DND-41 (cell line): ENCODE results near the gene GTF2H3.

Source experiments
- CTCF ChIP-seq: IDR thresholded peaks from 2 replicates; pipeline ENCODE4 v1.5.1; 2012; ENCODE audit warnings: borderline replicate concordance, low read length, moderate library complexity, mild to moderate bottlenecking; ENCODE audit not compliant: poor library complexity, severe bottlenecking; ENCODE audit errors: extremely low read depth
- EZH2 ChIP-seq: IDR thresholded peaks from 3 replicates; pipeline ENCODE4 v1.6.1; 2012; ENCODE audit warnings: borderline replicate concordance, low read depth, mild to moderate bottlenecking, moderate library complexity, low read length, inconsistent platforms; ENCODE audit not compliant: severe bottlenecking

- TF ChIP-seq CTCF (no peak), EZH2 (no peak)
Measured at GRCh38 chr12:123654129-123654701, 20.6 kb downstream of the GTF2H3 start.
